ENCODE data around the gene HMGXB3.
"Not testable (repeated sequence)": the region's sequence is repeated elsewhere in the genome, so short reads cannot be mapped to it uniquely, and the experiment has no call there.

The HMGXB3 gene

GRCh38 chr5:150082889-150083288, 82.3 kb downstream of the HMGXB3 start:
- DNase-seq (ENCODE audit: extremely low read depth, low read depth), result no peak
- TF ChIP-seq CTCF (IDR thresholded peaks at IDR 0.05; ENCODE audit: low read depth, low read length), result no peak

- DNase-seq (ENCODE audit: extremely low read depth, low read depth), result not testable (repeated sequence)
These were observed 84.2 kb downstream of the HMGXB3 start for GRCh38 chr5:150084754-150085153.

GRCh38 chr5:150085191-150085912, 84.8 kb downstream of the HMGXB3 start:
- no peak for TF ChIP-seq CTCF (IDR thresholded peaks at IDR 0.05; ENCODE audit: low read depth, low read length)
- DNase-seq (ENCODE audit: extremely low read depth, low read depth), result no peak

GRCh38 chr5:150085950-150086715, 85.6 kb downstream of the HMGXB3 start, which contains the start of gene CSF1R:
TSS of gene CSF1R (minus strand) at chr5:150086554. CDS start at chr5:150086427, 127 bp downstream.
- no peak for TF ChIP-seq CTCF (IDR thresholded peaks at IDR 0.05; ENCODE audit: low read depth, low read length)
- DNase-seq (ENCODE audit: extremely low read depth, low read depth), result no peak

GRCh38 chr5:150092159-150092787, 91.7 kb downstream of the HMGXB3 start:
- TF ChIP-seq CTCF (IDR thresholded peaks at IDR 0.05; ENCODE audit: low read depth, low read length), result no peak
- no peak for DNase-seq (ENCODE audit: extremely low read depth, low read depth)

- no peak for DNase-seq (ENCODE audit: extremely low read depth, low read depth)
- TF ChIP-seq CTCF (IDR thresholded peaks at IDR 0.05; ENCODE audit: low read depth, low read length), result no peak
These were observed 96.6 kb downstream of the HMGXB3 start for GRCh38 chr5:150097152-150097551.

- no peak for TF ChIP-seq CTCF (IDR thresholded peaks at IDR 0.05; ENCODE audit: low read depth, low read length)
- no peak for DNase-seq (ENCODE audit: extremely low read depth, low read depth)
These were observed 100.5 kb downstream of the HMGXB3 start for GRCh38 chr5:150101023-150101422.
